HG03575 (cell line): ENCODE results near the gene UBE2M.

Source experiments
- ATAC-seq: cut with Tn5 transposase; IDR thresholded peaks from one replicate; pipeline ENCODE4 v1.9.1; 2021; ENCODE audit not compliant: unreplicated experiment, insufficient number of reproducible peaks, low FRiP score; ENCODE audit errors: extremely low read depth

UBE2M gene

DNA sequence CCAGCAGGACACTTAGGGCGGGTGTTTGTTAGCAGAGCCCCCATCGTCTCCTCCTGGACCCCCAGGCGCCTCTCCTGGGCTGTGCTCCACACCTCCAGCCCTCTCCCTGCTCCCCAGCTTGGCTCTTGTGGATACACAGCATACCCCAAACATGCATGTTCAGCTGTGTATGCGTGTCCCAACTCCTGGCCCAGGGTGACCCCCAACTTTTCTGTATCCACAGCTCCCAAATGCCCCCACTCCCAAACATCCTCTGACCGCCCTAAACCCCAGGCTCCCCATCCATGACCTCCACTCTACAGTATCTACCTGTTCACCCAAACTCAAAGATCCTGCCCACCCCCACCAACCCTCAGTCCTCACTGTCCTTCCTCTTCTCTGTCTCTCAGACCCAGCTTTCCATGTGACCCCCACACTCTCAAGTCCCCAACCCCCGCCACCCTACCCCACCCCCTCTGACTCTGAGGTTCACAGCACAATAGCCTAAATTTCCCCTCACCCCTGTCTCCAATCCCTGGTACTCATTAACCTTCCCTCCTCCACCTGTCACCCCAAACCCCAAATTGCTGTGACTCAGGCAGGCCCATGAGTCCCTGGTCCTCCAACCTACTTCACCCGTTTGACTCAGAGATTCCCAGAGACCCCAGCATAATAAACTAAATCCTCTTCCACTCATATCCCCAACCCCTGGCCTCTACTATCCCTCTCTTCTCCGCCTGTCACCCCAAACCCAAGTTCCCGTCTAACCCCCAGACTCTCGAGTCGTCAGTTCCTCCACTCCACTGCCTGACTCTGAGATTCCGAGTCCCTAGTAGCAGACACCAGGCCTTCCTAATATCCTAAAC, 968 bp downstream of the UBE2M start:
- ATAC-seq: no peak

GRCh38 chr19:58556622-58557220, 1.7 kb downstream of the UBE2M start:
- ATAC-seq: no peak

- no peak for ATAC-seq
Measured at GRCh38 chr19:58555920-58556621, 2.3 kb downstream of the UBE2M start.

DNA sequence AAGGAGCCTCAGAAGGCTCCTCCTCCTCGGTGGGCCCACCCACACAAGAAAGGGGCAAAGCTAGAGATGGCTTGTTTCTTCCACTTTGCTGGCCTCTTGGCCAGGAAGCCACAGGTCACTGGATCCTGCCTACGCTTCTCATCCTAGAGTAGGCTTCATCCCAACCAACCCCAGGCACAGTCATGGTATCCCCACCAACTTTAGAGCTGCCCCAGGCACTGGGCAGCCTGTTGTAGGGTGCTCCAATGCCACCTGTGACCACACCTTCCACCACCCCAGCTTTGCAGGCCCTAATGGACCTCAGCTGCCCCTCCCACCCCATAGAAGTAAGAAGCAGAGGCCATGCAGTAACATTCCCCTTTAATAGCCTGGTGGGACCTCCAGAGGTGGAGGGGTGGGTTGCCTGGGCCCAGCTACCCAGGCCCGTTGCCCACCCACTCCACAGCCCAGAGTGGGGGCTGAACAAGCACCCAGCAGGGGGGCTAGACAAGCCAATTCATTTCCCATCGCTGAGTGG, 3.0 kb downstream of the UBE2M start:
- no peak for ATAC-seq

- no peak for ATAC-seq
Measured at GRCh38 chr19:58554494-58555368, 3.7 kb downstream of the UBE2M start, which contains the start of gene CHMP2A. CHMP2A (minus strand) TSS chr19:58555105; CDS start chr19:58554212, 893 bp downstream.

GRCh38 chr19:58553799-58554493, 4.5 kb downstream of the UBE2M start:
- no peak for ATAC-seq

DNA sequence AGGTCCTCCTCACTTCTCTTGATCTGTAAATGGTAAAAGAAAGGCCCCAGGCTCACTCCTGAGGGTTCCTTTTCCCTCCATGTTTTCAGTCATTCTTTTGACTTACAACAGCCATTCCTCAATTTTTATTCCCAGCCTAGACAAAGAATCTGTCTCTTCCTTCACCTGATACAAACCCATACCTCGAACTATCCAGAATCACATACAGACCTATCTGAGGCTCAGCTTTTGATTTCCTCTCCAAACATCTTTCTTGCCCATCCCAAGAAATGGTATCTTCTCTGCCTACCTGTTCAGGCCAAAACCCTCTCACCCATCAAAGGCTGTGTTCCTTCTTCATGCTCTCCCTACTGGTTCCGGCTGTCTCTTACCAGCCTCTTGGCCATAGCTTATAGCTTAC, 5.8 kb downstream of the UBE2M start:
- no peak for ATAC-seq

GRCh38 chr19:58551577-58552471, 6.6 kb downstream of the UBE2M start:
- no peak for ATAC-seq

- no peak for ATAC-seq
Measured at GRCh38 chr19:58551123-58551497, 7.3 kb downstream of the UBE2M start.

DNA sequence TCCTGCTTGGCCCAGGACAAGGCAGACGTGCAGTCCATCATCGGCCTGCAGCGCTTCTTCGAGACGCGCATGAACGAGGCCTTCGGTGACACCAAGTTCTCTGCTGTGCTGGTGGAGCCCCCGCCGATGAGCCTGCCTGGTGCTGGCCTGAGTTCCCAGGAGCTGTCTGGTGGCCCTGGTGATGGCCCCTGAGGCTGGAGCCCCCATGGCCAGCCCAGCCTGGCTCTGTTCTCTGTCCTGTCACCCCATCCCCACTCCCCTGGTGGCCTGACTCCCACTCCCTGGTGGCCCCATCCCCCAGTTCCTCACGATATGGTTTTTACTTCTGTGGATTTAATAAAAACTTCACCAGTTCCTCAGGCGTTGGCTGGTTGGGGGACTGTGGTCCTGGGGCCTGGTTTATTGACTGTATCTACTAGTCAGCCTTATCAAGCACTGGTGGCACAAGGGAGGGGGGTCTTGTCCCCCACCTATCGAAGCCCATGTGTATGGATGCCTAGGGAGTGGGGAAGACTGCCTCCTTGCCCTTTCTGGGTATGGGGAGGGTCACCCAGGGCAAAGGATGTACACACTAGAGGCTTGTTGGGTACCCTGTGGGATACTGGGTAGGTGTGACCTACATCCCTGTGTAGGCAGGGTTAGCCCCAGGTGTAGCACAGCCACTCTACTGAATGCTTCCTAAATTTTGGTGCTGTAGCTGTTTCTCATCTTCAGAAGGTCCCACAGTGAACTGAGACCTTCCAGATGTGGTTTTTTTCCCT, 7.9 kb downstream of the UBE2M start:
- ATAC-seq: no peak

DNA sequence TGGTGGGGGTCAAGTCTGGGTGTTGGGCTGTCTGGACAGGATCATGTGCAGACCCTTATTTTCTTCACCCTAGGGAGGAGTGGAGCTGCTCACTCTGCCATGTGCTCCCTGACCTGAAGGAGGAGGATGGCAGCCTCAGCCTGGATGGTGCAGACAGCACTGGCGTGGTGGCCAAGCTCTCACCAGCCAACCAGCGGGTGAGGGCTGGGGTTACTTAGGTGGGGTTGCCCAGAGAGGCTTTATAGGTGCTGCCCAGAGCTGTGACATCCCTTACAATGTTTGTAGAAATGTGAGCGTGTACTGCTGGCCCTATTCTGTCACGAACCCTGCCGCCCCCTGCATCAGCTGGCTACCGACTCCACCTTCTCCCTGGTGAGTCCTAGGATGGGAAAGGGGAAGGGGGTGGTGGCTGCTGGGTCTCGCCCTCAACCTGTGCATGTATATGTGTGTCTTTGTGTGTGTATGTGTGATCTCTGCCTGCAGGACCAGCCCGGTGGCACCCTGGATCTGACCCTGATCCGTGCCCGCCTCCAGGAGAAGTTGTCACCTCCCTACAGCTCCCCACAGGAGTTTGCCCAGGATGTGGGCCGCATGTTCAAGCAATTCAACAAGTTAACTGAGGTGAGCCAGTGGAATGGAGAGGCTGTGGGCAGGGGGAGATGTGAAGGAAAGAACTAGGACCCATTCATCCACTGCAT, 8.6 kb downstream of the UBE2M start:
- no peak for ATAC-seq

- no peak for ATAC-seq
Measured at GRCh38 chr19:58548859-58549663, 9.3 kb downstream of the UBE2M start.

GRCh38 chr19:58547323-58548312, 10.8 kb downstream of the UBE2M start:
- no peak for ATAC-seq

DNA sequence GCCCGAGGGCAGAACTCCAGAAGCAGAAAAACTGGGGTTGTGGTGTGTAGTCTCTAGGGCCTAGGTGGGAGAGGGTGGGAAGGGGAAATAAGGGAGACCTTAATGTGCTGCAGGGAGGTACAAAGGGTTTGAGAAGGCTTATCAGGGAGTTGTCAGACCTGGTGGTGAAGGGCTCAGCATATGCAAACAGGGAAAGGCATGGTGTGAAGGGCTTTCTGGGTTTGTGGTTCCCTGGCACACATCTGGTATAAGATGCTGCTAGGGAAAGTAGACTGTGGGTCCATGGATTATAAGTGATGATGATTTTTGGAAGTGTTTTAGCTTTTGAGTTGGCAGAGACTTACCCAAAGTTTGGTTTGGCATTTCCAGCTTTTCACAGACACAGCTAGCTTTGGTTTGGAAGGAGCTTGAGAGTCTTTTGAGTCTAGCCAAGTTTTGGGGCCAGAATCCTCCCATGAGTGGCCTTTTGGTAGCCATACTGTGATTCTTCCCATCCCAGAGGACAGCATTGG, 12.3 kb downstream of the UBE2M start:
- ATAC-seq: no peak
